Activated CD8-positive, alpha-beta T cell treated with anti-CD3 and anti-CD28 coated beads for 36 hours (primary cell): ENCODE measurements around the gene MALSU1. TPM values are rescaled to one million over a fixed set of nuclear protein-coding genes. Genes with fewer than 3 reads are reported as not detected.

Experiments
- ATAC-seq: fragments of 200-7000 bp; cut with Tn5 transposase; one replicate; pipeline ENCODE4 v1.10.0; 2021; ENCODE audit warnings: mild to moderate bottlenecking, moderate library complexity
- CTCF ChIA-PET: fragments of 350-600 bp; sonication (Branson Sonifier 250); formaldehyde crosslinking; loops from one replicate; lab custom pipeline; 2021; ENCODE audit warnings: antibody characterized with exemption; lab: Charles Lee
- POLR2A ChIA-PET: fragments of 350-600 bp; sonication (Branson Sonifier 250); formaldehyde crosslinking; loops from one replicate; lab custom pipeline; 2021; ENCODE audit warnings: antibody characterized with exemption; lab: Charles Lee
- DNase-seq: peaks from one replicate; pipeline ENCODE4 v3.0.0-alpha.2; 2020
- H3K27ac Mint-ChIP-seq: one replicate; pipeline ENCODE4 v1.8.0; 2021; ENCODE audit warnings: mild to moderate bottlenecking, mixed read lengths
- H3K27me3 Mint-ChIP-seq: one replicate; pipeline ENCODE4 v1.8.0; 2021; ENCODE audit warnings: mixed read lengths
- H3K36me3 Mint-ChIP-seq: one replicate; pipeline ENCODE4 v1.8.0; 2021; ENCODE audit warnings: low read depth, mixed read lengths
- H3K4me1 Mint-ChIP-seq: one replicate; pipeline ENCODE4 v1.8.0; 2021; ENCODE audit warnings: low read depth, mixed read lengths
- H3K4me3 Mint-ChIP-seq: one replicate; pipeline ENCODE4 v1.8.0; 2021; ENCODE audit warnings: mild to moderate bottlenecking, moderate library complexity, mixed read lengths
- H3K9me3 Mint-ChIP-seq: one replicate; pipeline ENCODE4 v1.8.0; 2021; ENCODE audit warnings: mixed read lengths
- intact Hi-C: fragments of 100-400 bp; cut with micrococcal nuclease; formaldehyde crosslinking; loops from one replicate; pipeline ENCODE4 v1.10.0; 2022
- total RNA-seq, 2 experiments: library from RNA; stranded (reverse); gene quantifications; one replicate each; pipeline ENCODE4 v1.2.3, GENCODE V29; 2021
- TF ChIP-seq, protein P1 (sequence below): fragments of 200-600 bp; IDR thresholded peaks from one replicate; pipeline ENCODE4 v1.8.0; 2022; ENCODE audit warnings: antibody characterized with exemption, mild to moderate bottlenecking

MALSU1 gene
- total RNA-seq, 2 experiments from 2014 or later, result 99.1 to 101 TPM

DNA sequence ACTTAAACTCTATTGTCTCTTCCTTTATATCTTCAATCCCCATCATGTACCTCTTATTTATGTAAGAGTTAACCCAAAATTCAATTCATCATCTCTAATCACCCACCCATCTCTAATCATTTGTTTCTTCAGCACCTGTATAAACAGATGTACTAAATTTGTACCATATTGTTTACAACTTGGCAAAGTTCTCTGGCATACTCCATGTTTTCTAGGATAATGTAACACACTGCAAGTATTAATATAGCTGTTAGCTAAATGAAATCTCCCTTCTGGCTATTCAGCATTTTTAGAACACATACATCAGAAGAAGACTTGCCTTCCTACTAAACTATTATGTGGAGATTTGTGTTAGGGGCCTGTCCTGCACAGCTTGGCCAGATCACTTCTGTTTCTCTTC, 33.1 kb downstream of the MALSU1 start:
- Mint-ChIP-seq H3K9me3 (no peaks in the 10 kb centered on the region), H3K36me3 (no peaks in the 10 kb centered on the region), H3K4me1 (no peaks in the 10 kb centered on the region), H3K4me3 (no peak overlapping the region), H3K27ac (no peak overlapping the region), H3K27me3 (no peaks in the 10 kb centered on the region)
- CTCF ChIA-PET, result interaction anchor here (1.7 kb wide), 1 partner anchor 59 kb away, joined by 8 read pairs; no protein-coding TSS in a partner anchor
- intact Hi-C loops, result no loop called here
- ATAC-seq, result no peak
- TF ChIP-seq, protein P1, sequence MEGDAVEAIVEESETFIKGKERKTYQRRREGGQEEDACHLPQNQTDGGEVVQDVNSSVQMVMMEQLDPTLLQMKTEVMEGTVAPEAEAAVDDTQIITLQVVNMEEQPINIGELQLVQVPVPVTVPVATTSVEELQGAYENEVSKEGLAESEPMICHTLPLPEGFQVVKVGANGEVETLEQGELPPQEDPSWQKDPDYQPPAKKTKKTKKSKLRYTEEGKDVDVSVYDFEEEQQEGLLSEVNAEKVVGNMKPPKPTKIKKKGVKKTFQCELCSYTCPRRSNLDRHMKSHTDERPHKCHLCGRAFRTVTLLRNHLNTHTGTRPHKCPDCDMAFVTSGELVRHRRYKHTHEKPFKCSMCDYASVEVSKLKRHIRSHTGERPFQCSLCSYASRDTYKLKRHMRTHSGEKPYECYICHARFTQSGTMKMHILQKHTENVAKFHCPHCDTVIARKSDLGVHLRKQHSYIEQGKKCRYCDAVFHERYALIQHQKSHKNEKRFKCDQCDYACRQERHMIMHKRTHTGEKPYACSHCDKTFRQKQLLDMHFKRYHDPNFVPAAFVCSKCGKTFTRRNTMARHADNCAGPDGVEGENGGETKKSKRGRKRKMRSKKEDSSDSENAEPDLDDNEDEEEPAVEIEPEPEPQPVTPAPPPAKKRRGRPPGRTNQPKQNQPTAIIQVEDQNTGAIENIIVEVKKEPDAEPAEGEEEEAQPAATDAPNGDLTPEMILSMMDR, result no peak
- no peak for DNase-seq
- POLR2A ChIA-PET, result interaction anchor here (0.5 kb wide), 1 partner anchor 16 kb away, joined by 3 read pairs; no protein-coding TSS in a partner anchor

DNA sequence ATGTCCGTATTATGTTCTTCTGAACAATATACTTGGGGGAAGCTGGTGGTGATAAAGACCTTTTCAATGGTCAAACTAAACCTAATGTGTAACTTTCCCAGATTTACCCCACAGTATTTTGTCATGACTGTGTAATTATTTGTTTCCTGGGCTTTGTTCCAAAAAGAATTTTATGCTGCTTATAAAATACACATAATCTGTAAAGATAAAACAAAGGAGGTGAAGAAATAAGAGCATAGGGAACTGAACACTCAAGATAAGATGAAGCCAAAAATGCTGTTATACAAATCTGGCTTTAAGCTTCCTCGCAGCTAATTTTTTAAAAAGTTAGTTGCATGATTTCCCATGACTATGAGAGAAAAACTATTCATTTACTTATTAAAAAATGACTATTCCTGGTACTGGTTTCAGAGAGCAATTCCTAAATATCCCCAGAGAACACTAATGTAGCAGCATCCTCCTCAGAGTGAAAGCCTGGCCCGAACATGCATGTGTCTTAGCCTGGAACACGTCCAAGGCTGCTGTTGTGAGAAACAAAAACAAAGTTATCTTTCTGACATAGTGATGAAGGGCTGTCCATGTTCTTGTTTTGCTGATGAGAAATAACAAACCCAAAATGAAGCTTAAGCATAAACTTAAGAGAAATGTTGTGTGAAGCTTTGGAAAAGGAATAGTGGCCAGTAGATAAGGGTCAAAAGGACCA, 33.9 kb downstream of the MALSU1 start:
- ATAC-seq (no peak), DNase-seq (no peak)
- no peaks in the 10 kb centered on the region for H3K4me1 Mint-ChIP-seq
- intact Hi-C loops, result no loop called here
- H3K27ac Mint-ChIP-seq, result no peak overlapping the region
- no peak overlapping the region for H3K4me3 Mint-ChIP-seq
- no peaks in the 10 kb centered on the region for H3K36me3 Mint-ChIP-seq
- ChIA-PET CTCF (interaction anchor here (0.9 to 1.7 kb wide), 3 partner anchors 12 to 211 kb away, joined by 3 to 8 read pairs (median 3); no protein-coding TSS in a partner anchor), POLR2A (interaction anchor here (0.5 to 0.9 kb wide), 3 partner anchors 15 to 740 kb away, joined by 3 to 4 read pairs (median 3); no protein-coding TSS in a partner anchor)
- TF ChIP-seq, protein P1, result no peak
- peaks cover 7% of the 10 kb centered on the region for H3K27me3 Mint-ChIP-seq
- no peaks in the 10 kb centered on the region for H3K9me3 Mint-ChIP-seq

DNA sequence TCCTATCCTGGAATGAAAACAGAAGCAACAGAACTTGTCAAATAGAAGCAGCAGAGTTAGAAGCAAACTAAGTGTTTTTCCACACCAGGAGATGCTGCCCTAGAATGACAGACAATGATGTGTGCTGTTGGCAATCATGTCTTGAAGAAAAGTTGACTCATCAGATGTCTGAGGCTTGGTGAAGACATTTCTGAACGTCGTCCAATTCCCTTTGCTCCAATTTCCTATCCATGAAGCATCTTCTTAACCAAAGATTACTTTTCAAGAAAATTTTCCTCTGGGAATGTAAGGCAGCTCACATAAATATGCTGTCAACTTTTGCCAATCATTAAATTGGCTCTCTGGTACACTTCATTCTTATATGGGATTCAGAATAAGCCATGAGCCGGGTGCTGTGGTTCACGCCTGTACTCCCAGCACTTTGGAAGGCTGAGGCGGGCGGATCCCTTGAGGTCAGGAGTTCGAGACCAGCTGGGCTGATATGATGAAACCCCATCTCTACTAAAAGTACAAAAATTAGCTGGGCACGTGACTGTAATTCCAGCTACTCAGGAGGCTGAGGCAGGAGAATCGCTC, 34.6 kb downstream of the MALSU1 start:
- POLR2A ChIA-PET, result interaction anchor here (0.6 to 0.9 kb wide), 2 partner anchors 16 to 740 kb away, joined by 3 to 4 read pairs; no protein-coding TSS in a partner anchor
- no peaks in the 10 kb centered on the region for H3K4me1 Mint-ChIP-seq
- no peak overlapping the region for H3K4me3 Mint-ChIP-seq

DNA sequence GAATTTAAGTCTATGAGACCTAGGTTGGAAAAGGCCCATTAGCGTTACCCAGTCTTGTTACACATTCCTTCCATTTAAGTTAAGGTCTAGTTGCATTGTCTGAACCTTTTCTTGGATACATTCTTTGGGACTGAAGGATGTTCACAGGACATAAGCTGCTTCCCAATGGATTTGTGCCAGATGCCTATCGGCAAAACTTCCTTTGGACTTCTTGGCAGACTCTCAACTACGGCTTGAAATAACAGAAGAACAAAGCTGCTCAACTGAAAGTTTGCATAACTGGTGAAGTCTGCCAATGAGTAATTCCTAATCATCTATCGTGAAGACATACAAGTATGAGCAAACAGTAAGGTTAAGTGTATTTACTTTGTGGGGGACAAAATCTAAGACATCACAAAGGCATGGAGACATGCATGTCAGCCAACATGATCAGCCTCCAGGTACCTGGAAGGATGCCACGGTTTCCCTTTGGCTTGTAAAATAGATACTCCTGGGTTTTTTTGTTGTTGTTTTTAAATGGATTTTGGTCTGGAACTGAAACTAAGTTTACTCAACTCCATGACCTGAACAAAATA, 35.4 kb downstream of the MALSU1 start:
- TF ChIP-seq, protein P1, result no peak
- Mint-ChIP-seq H3K27ac (no peak overlapping the region), H3K36me3 (no peaks in the 10 kb centered on the region), H3K9me3 (no peaks in the 10 kb centered on the region), H3K4me3 (no peak overlapping the region), H3K4me1 (no peaks in the 10 kb centered on the region), H3K27me3 (peaks cover 7% of the 10 kb centered on the region)
- CTCF ChIA-PET, result no interaction called here
- POLR2A ChIA-PET, result no interaction called here
- no peak for ATAC-seq
- no peak for DNase-seq
- intact Hi-C loops, result no loop called here

More for the DNA sequence above, 34.6 kb downstream of the MALSU1 start:
- CTCF ChIA-PET, result interaction anchor here (0.9 to 1.7 kb wide), 3 partner anchors 11 to 211 kb away, joined by 3 to 8 read pairs (median 3); no protein-coding TSS in a partner anchor
- DNase-seq (no peak), ATAC-seq (no peak)
- Mint-ChIP-seq H3K9me3 (no peaks in the 10 kb centered on the region), H3K36me3 (no peaks in the 10 kb centered on the region), H3K27me3 (peaks cover 7% of the 10 kb centered on the region), H3K27ac (no peak overlapping the region)
- intact Hi-C loops, result no loop called here
- TF ChIP-seq, protein P1, result no peak
